SH-SY5Y (cell line): Measurements from ENCODE around the gene ZMIZ1.

Experiments
- GATA2 ChIP-seq: IDR thresholded peaks from 2 replicates; pipeline ENCODE4 v1.6.1; 2011; ENCODE audit warnings: mild to moderate bottlenecking, low read depth, low read length
- GATA3 ChIP-seq: IDR thresholded peaks from 2 replicates; pipeline ENCODE4 v1.6.1; 2011; ENCODE audit warnings: low read depth, mild to moderate bottlenecking, low read length, moderate library complexity

ZMIZ1 gene

GRCh38 chr10:79335470-79336235, 266.9 kb downstream of the ZMIZ1 start:
- no peak for TF ChIP-seq GATA2
- TF ChIP-seq GATA3 = no peak

GRCh38 chr10:79336276-79336675, 267.5 kb downstream of the ZMIZ1 start:
- TF ChIP-seq GATA3 = no peak
- TF ChIP-seq GATA2 = no peak

- TF ChIP-seq GATA3 = no peak
- TF ChIP-seq GATA2 = no peak
These were observed 268.0 kb downstream of the ZMIZ1 start for GRCh38 chr10:79336739-79337138.

GRCh38 chr10:79339266-79339665, 270.5 kb downstream of the ZMIZ1 start:
- TF ChIP-seq GATA3 (no peak), GATA2 (no peak)

- TF ChIP-seq GATA3 (no peak), GATA2 (no peak)
These were observed 272.0 kb downstream of the ZMIZ1 start for GRCh38 chr10:79340646-79341244.

GRCh38 chr10:79342295-79342761, 273.6 kb downstream of the ZMIZ1 start:
- peak; percentile 82 for TF ChIP-seq GATA2
- TF ChIP-seq GATA3 = no peak; the same call in 1 of the 2 replicates

GRCh38 chr10:79342811-79343561, 274.2 kb downstream of the ZMIZ1 start:
- TF ChIP-seq GATA3 (no peak), GATA2 (no peak)

GRCh38 chr10:79344502-79345195, 275.9 kb downstream of the ZMIZ1 start:
- TF ChIP-seq GATA3 = no peak

- TF ChIP-seq GATA2 (no peak), GATA3 (no peak)
These were observed 276.7 kb downstream of the ZMIZ1 start for GRCh38 chr10:79345241-79346011.

- TF ChIP-seq GATA3 = no peak
- TF ChIP-seq GATA2 = no peak
These were observed 277.2 kb downstream of the ZMIZ1 start for GRCh38 chr10:79346012-79346340.

GRCh38 chr10:79346388-79347225, 277.8 kb downstream of the ZMIZ1 start:
- TF ChIP-seq GATA3 (no peak), GATA2 (no peak)

- TF ChIP-seq GATA2 = no peak
- TF ChIP-seq GATA3 = no peak
These were observed 278.6 kb downstream of the ZMIZ1 start, which contains the start of gene PPIF for GRCh38 chr10:79347226-79347893. PPIF (plus strand) TSS chr10:79347469; CDS start chr10:79347549, 80 bp downstream.
